Endothelial cell of umbilical vein (primary cell): ENCODE results near the gene QSER1. TPM values are rescaled to one million over a fixed set of nuclear protein-coding genes. Genes with fewer than 3 reads are reported as not detected.
"Not testable (repeated sequence)": the region's sequence is repeated elsewhere in the genome, so short reads cannot be mapped to it uniquely, and the experiment has no call there.

Experiments used
- BruUV-seq: library from RNA; stranded (reverse); fragments of 400-500 nt; replicated peaks from 2 replicates; lab custom pipeline; 2021; lab: Mats Ljungman, UMichigan
- CTCF ChIA-PET: fragments of 300-600, 350-600 bp; sonication (Branson Sonifier 250); formaldehyde crosslinking; loops from one replicate; lab custom pipeline; 2021; ENCODE audit warnings: antibody characterized with exemption, inconsistent platforms; lab: Charles Lee
- POLR2A ChIA-PET: fragments of 300-600, 350-600 bp; sonication (Branson Sonifier 250); formaldehyde crosslinking; loops from one replicate; lab custom pipeline; 2021; ENCODE audit warnings: antibody characterized with exemption, inconsistent platforms; lab: Charles Lee
- DNase-seq: peaks from one replicate; pipeline ENCODE4 v3.0.0-alpha.2; 2011; ENCODE audit warnings: low read depth, low spot score
- FAIRE-seq: peaks from 2 replicates; lab custom pipeline; 2011; peaks lifted over from hg19 to GRCh38; lab: Jason Lieb, UNC
- H2AFZ ChIP-seq: 2 replicates; pipeline ENCODE4 v1.6.0; 2012; ENCODE audit warnings: low read depth, low read length, control low read depth, inconsistent platforms
- H3K27ac ChIP-seq: 2 replicates; pipeline ENCODE4 v1.5.1; 2011; ENCODE audit warnings: low read depth, mild to moderate bottlenecking, control low read depth, low read length, moderate library complexity; ENCODE audit not compliant: insufficient read depth
- H3K27me3 ChIP-seq, 2 experiments: 2 replicates each; pipeline versions ENCODE4 v1.6.0 to v1.6.1; 2011; ENCODE audit warnings: low read length in 2 of 2, mixed read lengths in 1 of 2; ENCODE audit not compliant: control insufficient read depth in 2 of 2, insufficient read depth in 2 of 2
- H3K36me3 ChIP-seq, 2 experiments: 2 replicates in 1 of 2; 3 replicates in 1 of 2; pipeline ENCODE4 v1.5.1; 2011; ENCODE audit warnings: low read length in 2 of 2, mild to moderate bottlenecking in 1 of 2, moderate library complexity in 1 of 2; ENCODE audit not compliant: control insufficient read depth in 2 of 2, insufficient read depth in 2 of 2; ENCODE audit errors: extremely low read depth in 1 of 2
- H3K4me1 ChIP-seq: 3 replicates; pipeline ENCODE4 v1.5.1; 2011; ENCODE audit warnings: mild to moderate bottlenecking, low read length; ENCODE audit not compliant: control insufficient read depth, insufficient read depth; ENCODE audit errors: extremely low read depth
- H3K4me2 ChIP-seq: 2 replicates; pipeline ENCODE4 v1.6.1; 2011; ENCODE audit warnings: low read length, control low read depth, mixed read lengths; ENCODE audit not compliant: insufficient read depth
- H3K4me3 ChIP-seq, 3 experiments: fragments of 200-600 bp in 1 of 3; sonication (generic), shearing (Covaris generic) in 1 of 3; replicated peaks in 1 of 3; 2 replicates each; pipeline ENCODE4 v1.5.1; 2011 to 2016; ENCODE audit warnings: control low read depth in 3 of 3, low read length in 3 of 3, mild to moderate bottlenecking in 2 of 3, inconsistent platforms in 1 of 3, low read depth in 1 of 3, moderate library complexity in 1 of 3; ENCODE audit not compliant: insufficient read depth in 1 of 3
- H3K79me2 ChIP-seq: 2 replicates; pipeline ENCODE4 v1.6.0; 2012; ENCODE audit warnings: low read length, inconsistent platforms; ENCODE audit not compliant: control insufficient read depth, insufficient read depth
- H3K9ac ChIP-seq: replicated peaks from 2 replicates; pipeline ENCODE3; 2011; ENCODE audit warnings: low read length, control low read depth; ENCODE audit not compliant: insufficient read depth; ENCODE audit errors: extremely low read depth
- H3K9me1 ChIP-seq: replicated peaks from 3 replicates; pipeline ENCODE4 v1.6.0; 2011; ENCODE audit warnings: mild to moderate bottlenecking, low read length; ENCODE audit not compliant: control insufficient read depth, insufficient read depth; ENCODE audit errors: extremely low read depth
- H3K9me3 ChIP-seq: replicated peaks from 2 replicates; pipeline ENCODE4 v1.5.1; 2012; ENCODE audit warnings: low read length, inconsistent platforms; ENCODE audit not compliant: control insufficient read depth, insufficient read depth
- H4K20me1 ChIP-seq: replicated peaks from 2 replicates; pipeline ENCODE3; 2011; ENCODE audit warnings: mild to moderate bottlenecking, low read length; ENCODE audit not compliant: control insufficient read depth, insufficient read depth; ENCODE audit errors: extremely low read depth
- GATA2 ChIP-seq: IDR thresholded peaks from 2 replicates; pipeline ENCODE4 v1.7.0; 2011; ENCODE audit warnings: low read depth, mild to moderate bottlenecking, moderate library complexity, mixed read lengths, low read length; ENCODE audit not compliant: insufficient read length, insufficient read depth
- dilution Hi-C: fragments of 300-500 bp; cut with MboI; formaldehyde crosslinking; loops from one replicate; pipeline ENCODE4 v1.15.0; 2019; ENCODE audit warnings: low sequenced_read_pairs; ENCODE audit not compliant: extremely low pct_ligation_motif_present
- intact Hi-C: fragments of 100-400 bp; cut with micrococcal nuclease; formaldehyde crosslinking; loops from one replicate; pipeline ENCODE4 v1.10.0; 2022
- polyA plus RNA-seq, 4 experiments: library from polyadenylated mRNA; depleted of rRNA in 3 of 4; stranded (reverse) in 3 of 4; unstranded in 1 of 4; fragments of >200 nt; gene quantifications; 2 replicates each; pipeline versions ENCODE4 v1.2.1 to v1.2.3, GENCODE V29; 2011 to 2012; ENCODE audit warnings: missing spikeins in 1 of 4
- total RNA-seq: library from RNA; stranded (reverse); gene quantifications from 2 replicates; pipeline ENCODE4 v1.2.3, GENCODE V29; 2021

QSER1 gene
- total and polyA plus RNA-seq, 2 donors (not counting 3 experiments of a cell fraction or from before 2014, with no cell fraction given): 5.5 to 36.6 TPM

DNA sequence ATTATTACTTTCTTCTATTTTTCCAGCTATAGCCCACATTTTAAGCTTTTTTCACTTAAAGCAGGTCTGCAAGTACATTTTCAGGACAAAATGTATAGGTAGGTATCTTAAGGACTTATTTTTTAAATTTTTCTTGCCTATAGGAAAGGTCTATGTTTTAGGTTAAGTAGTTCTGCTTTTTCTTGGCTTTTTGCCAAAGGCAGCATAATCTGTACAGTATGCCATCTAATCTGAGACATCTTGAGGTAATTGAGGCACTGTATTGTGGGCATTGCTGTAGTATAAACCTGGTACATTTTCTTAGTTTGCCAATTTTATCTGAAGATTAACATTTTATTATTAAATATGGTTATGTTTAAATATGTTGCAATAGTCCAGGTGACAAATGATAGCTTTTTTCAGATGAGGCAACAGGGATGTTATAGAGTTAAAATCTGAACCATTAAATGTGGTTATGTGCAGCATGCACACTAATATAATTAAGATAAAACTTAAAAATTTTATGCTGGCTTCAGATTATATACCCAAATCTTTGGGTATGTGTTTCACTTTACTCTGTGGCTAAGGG lies 42.9 kb downstream of the QSER1 start:
- no TSS peak for BruUV-seq
- FAIRE-seq (no peak), DNase-seq (no peak)
- dilution Hi-C loops: no loop called here
- H3K4me1 ChIP-seq: no peaks in the 10 kb centered on the region
- ChIA-PET POLR2A (no interaction called here), CTCF (no interaction called here)
- TF ChIP-seq GATA2: no peak
- H3K27me3 ChIP-seq: no peaks in the 10 kb centered on the region
- intact Hi-C loops: no loop called here
- H4K20me1 ChIP-seq: no peaks in the 10 kb centered on the region
- H3K9me3 ChIP-seq: no peaks in the 10 kb centered on the region
- H3K9me1 ChIP-seq: no peaks in the 10 kb centered on the region
- peaks cover 16 to 20% of the 10 kb centered on the region in 2 experiments for H3K36me3 ChIP-seq
- H3K27ac ChIP-seq: no peak overlapping the region
- no peak overlapping the region for H2AFZ ChIP-seq
- H3K9ac ChIP-seq: no peak overlapping the region
- H3K79me2 ChIP-seq: peaks cover 16% of the 10 kb centered on the region
- no peak overlapping the region for H3K4me3 ChIP-seq
- no peak overlapping the region for H3K4me2 ChIP-seq

DNA sequence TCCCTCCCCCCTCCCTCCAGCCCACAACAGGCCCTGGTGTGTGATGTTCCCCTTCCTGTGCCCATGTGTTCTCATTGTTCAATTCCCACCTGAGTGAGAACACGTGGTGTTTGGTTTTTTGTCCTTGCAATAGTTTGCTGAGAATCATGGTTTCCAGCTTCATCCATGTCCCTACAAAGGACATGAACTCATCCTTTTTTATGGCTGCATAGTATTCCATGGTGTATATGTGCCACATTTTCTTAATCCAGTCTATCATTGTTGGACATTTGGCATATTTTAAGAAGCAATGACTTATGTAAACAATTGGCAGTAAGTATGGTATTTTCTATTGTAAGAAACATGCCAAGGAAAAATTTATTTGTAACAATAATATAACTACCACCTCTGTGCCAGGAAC lies 43.6 kb downstream of the QSER1 start:
- intact Hi-C loops, H3K27ac ChIP-seq, dilution Hi-C loops, H3K9me3 ChIP-seq, H3K9me1 ChIP-seq, CTCF ChIA-PET, FAIRE-seq, BruUV-seq, H3K4me2 ChIP-seq, DNase-seq, H2AFZ ChIP-seq, H3K4me3 ChIP-seq, H3K27me3 ChIP-seq, H3K9ac ChIP-seq, POLR2A ChIA-PET, H4K20me1 ChIP-seq, H3K4me1 ChIP-seq: not testable (repeated sequence)
- Histone ChIP-seq H3K36me3 (peaks cover 16 to 20% of the 10 kb centered on the region in 2 experiments), H3K79me2 (peaks cover 16% of the 10 kb centered on the region)

DNA sequence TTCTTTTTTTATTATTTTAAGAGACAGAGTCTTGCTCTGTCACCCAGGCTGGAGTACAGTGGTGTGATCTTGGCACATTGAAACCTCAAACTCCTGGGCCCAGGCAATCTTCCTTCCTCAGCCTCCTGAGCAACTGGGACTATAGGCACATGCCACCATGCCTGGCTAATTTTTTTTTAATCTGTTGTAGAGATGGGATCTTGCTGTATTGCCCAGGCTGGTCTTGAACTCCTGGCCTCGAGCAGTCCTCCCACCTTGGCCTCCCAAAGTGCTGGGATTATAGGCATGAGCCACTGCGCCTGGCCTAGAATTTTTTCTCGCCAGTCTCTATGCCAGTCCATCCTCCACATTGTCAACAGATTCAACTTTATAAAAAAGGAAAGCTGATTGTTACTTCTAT lies 44.7 kb downstream of the QSER1 start:
- intact Hi-C loops, H3K4me2 ChIP-seq, H3K9me3 ChIP-seq, H3K27me3 ChIP-seq, FAIRE-seq, H3K4me3 ChIP-seq, H3K27ac ChIP-seq, BruUV-seq, H4K20me1 ChIP-seq, H3K9me1 ChIP-seq, DNase-seq, H3K9ac ChIP-seq, H2AFZ ChIP-seq, POLR2A ChIA-PET, dilution Hi-C loops, CTCF ChIA-PET, H3K4me1 ChIP-seq: not testable (repeated sequence)
- peaks cover 16% of the 10 kb centered on the region for H3K79me2 ChIP-seq
- H3K36me3 ChIP-seq: peaks cover 10 to 14% of the 10 kb centered on the region in 2 experiments
